Mammary epithelial cell (primary cell): ENCODE results near the gene PGLYRP2.

Source experiments
- EZH2 ChIP-seq: IDR thresholded peaks from 2 replicates; pipeline ENCODE4 v1.6.1; 2012; ENCODE audit warnings: low read length, inconsistent platforms, borderline replicate concordance
- TF ChIP-seq, protein P1 (sequence below), 2 donors: IDR thresholded peaks in 1 of 2; conservative IDR thresholded peaks in 1 of 2; 2 replicates each; pipeline ENCODE4 v1.5.1; 2011 to 2012; ENCODE audit warnings: inconsistent platforms in 2 of 2, low read length in 2 of 2, mild to moderate bottlenecking in 2 of 2, control low read depth in 1 of 2, low read depth in 1 of 2; ENCODE audit not compliant: insufficient read depth in 1 of 2; ENCODE audit errors: extremely low read depth in 1 of 2

GRCh38 chr19:15507068-15508034 lies 28.1 kb upstream of the PGLYRP2 start:
- TF ChIP-seq, protein P1, sequence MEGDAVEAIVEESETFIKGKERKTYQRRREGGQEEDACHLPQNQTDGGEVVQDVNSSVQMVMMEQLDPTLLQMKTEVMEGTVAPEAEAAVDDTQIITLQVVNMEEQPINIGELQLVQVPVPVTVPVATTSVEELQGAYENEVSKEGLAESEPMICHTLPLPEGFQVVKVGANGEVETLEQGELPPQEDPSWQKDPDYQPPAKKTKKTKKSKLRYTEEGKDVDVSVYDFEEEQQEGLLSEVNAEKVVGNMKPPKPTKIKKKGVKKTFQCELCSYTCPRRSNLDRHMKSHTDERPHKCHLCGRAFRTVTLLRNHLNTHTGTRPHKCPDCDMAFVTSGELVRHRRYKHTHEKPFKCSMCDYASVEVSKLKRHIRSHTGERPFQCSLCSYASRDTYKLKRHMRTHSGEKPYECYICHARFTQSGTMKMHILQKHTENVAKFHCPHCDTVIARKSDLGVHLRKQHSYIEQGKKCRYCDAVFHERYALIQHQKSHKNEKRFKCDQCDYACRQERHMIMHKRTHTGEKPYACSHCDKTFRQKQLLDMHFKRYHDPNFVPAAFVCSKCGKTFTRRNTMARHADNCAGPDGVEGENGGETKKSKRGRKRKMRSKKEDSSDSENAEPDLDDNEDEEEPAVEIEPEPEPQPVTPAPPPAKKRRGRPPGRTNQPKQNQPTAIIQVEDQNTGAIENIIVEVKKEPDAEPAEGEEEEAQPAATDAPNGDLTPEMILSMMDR (conservative IDR thresholded peaks at IDR 0.05 in 1 of 2, IDR thresholded peaks at IDR 0.05 in 1 of 2; ENCODE audit: extremely low read depth in 1 of 2, insufficient read depth in 1 of 2, low read depth in 1 of 2, low read length in 2 of 2), result no peak
- TF ChIP-seq EZH2, result no peak
